ENCODE measurements around the gene TRAP1. TPM values are rescaled to one million over a fixed set of nuclear protein-coding genes. Genes with fewer than 3 reads are reported as not detected.

TRAP1 gene
- total RNA-seq, 1 experiment from 2014 or later, result 173 TPM

DNA sequence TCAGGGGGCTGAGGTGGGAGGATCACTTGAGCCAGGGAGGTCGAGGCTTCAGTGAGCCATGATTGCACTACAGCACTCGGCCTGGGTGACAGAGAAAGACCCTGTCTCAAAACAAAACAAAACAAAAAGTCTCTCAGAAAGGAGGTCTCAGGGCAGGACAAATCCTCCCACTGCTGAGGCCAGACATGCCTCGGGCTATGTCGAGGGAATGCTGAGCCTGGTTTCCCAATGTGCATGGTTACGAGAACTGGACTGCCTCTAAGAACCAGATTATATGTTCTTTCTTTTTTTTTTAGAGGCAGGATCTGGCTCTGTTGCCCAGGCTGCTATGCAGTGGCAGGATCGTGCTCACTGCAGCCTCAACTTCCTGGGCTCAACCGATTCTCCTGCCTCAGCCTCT is 27.6 kb downstream of the TRAP1 start:
- TF ChIP-seq, protein P1, sequence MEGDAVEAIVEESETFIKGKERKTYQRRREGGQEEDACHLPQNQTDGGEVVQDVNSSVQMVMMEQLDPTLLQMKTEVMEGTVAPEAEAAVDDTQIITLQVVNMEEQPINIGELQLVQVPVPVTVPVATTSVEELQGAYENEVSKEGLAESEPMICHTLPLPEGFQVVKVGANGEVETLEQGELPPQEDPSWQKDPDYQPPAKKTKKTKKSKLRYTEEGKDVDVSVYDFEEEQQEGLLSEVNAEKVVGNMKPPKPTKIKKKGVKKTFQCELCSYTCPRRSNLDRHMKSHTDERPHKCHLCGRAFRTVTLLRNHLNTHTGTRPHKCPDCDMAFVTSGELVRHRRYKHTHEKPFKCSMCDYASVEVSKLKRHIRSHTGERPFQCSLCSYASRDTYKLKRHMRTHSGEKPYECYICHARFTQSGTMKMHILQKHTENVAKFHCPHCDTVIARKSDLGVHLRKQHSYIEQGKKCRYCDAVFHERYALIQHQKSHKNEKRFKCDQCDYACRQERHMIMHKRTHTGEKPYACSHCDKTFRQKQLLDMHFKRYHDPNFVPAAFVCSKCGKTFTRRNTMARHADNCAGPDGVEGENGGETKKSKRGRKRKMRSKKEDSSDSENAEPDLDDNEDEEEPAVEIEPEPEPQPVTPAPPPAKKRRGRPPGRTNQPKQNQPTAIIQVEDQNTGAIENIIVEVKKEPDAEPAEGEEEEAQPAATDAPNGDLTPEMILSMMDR (IDR thresholded peaks at IDR 0.05; ENCODE audit: insufficient read depth in 1 of 2, low read depth in 1 of 2, low read length in 1 of 2, severe bottlenecking in 1 of 2, unreplicated experiment in 1 of 2), result no peak
- H3K27me3 Mint-ChIP-seq (ENCODE audit: insufficient read depth, unreplicated experiment), result no peaks in the 10 kb centered on the region

DNA sequence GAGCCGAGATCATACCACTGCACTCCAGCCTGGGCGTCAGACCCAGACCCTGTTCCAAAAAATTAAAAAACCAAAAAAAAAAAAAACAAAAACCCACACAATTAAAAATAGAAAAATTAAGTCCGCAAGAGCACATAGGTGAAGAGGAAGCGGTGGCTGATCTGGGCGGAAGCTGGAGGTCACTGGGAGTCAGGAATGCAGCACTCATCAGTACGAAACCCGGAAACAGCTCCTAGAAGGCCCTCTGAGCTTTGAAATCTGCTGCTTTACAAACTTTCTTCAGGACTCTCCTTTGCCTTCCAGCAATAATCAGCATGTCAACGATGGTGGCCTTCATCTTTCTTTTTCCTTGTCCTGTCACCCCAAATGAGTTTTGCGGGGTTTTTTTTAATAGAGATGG is 29.5 kb downstream of the TRAP1 start:
- no peaks in the 10 kb centered on the region for H3K4me1 Mint-ChIP-seq (ENCODE audit: low read depth, unreplicated experiment)
- POLR2A ChIA-PET, result no interaction called here
- Histone ChIP-seq H3K4me1 (no peaks in the 10 kb centered on the region), H3K27me3 (replicated peaks; ENCODE audit: control insufficient read depth, insufficient read depth, low read length) (no peaks in the 10 kb centered on the region), H3K36me3 (ENCODE audit: control insufficient read depth, insufficient read depth, low read length) (no peaks in the 10 kb centered on the region; the same call in 1 of the 2 replicates), H3K4me3 (ENCODE audit: low read depth, low read length) (no peak overlapping the region), H3K9me3 (no peaks in the 10 kb centered on the region)
- no TSS peak for BruUV-seq (replicated peaks)
- intact Hi-C loops (cut with micrococcal nuclease; ENCODE audit: unreplicated experiment), result no loop called here
- H3K27ac Mint-ChIP-seq (ENCODE audit: unreplicated experiment), result no peak overlapping the region
- no peaks in the 10 kb centered on the region for H3K27me3 Mint-ChIP-seq (ENCODE audit: insufficient read depth, unreplicated experiment)
- H3K4me3 Mint-ChIP-seq (ENCODE audit: unreplicated experiment), result no peak overlapping the region
- DNase-seq, result no peak
- CTCF ChIA-PET, result no interaction called here
- H3K36me3 Mint-ChIP-seq (ENCODE audit: insufficient read depth, unreplicated experiment), result peaks cover 67% of the 10 kb centered on the region
- H3K9me3 Mint-ChIP-seq (ENCODE audit: unreplicated experiment), result no peaks in the 10 kb centered on the region
- TF ChIP-seq, protein P1 (IDR thresholded peaks at IDR 0.05; ENCODE audit: insufficient read depth in 1 of 2, low read depth in 1 of 2, low read length in 1 of 2, severe bottlenecking in 1 of 2, unreplicated experiment in 1 of 2), result no peak

More for the DNA sequence above, 27.6 kb downstream of the TRAP1 start:
- Histone ChIP-seq H3K27me3 (replicated peaks; ENCODE audit: control insufficient read depth, insufficient read depth, low read length) (no peaks in the 10 kb centered on the region), H3K4me1 (no peaks in the 10 kb centered on the region), H3K4me3 (ENCODE audit: low read depth, low read length) (no peak overlapping the region), H3K36me3 (ENCODE audit: control insufficient read depth, insufficient read depth, low read length) (no peaks in the 10 kb centered on the region; the same call in 1 of the 2 replicates), H3K9me3 (no peaks in the 10 kb centered on the region)
- intact Hi-C loops (cut with micrococcal nuclease; ENCODE audit: unreplicated experiment), result loop anchor here (10.0 kb wide), 1 partner anchor 185 kb away; no protein-coding TSS in a partner anchor
- BruUV-seq (replicated peaks), result no TSS peak
- H3K9me3 Mint-ChIP-seq (ENCODE audit: unreplicated experiment), result no peaks in the 10 kb centered on the region
- H3K27ac Mint-ChIP-seq (ENCODE audit: unreplicated experiment), result no peak overlapping the region
- no peak overlapping the region for H3K4me3 Mint-ChIP-seq (ENCODE audit: unreplicated experiment)
- H3K36me3 Mint-ChIP-seq (ENCODE audit: insufficient read depth, unreplicated experiment), result peaks cover 60% of the 10 kb centered on the region
- POLR2A ChIA-PET, result no interaction called here
- H3K4me1 Mint-ChIP-seq (ENCODE audit: low read depth, unreplicated experiment), result no peaks in the 10 kb centered on the region
- DNase-seq, result no peak
- CTCF ChIA-PET, result interaction anchor here (0.5 kb wide), 1 partner anchor 771 kb away, joined by 5 read pairs; no protein-coding TSS in a partner anchor

DNA sequence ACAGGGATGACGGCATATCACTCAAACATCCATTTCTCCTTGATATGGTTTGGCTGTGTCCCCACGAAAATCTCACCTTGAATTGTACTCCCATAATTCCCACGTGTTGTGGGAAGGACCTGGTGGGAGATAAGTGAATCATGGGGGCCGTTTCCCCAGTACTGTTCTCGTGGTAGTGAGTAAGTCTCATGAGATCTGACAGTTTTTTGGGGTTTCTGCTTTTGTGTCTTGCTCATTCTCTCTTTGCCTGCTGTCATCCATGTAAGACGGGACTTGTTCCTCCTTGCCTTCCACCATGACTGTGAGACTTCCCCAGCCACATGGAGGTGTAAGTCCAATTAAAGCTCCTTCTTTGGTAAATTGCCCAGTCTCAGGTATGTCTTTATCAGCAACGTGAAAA is 30.3 kb downstream of the TRAP1 start:
- intact Hi-C loops (cut with micrococcal nuclease; ENCODE audit: unreplicated experiment), result no loop called here
- Mint-ChIP-seq H3K4me3 (ENCODE audit: unreplicated experiment) (no peak overlapping the region), H3K27ac (ENCODE audit: unreplicated experiment) (no peak overlapping the region), H3K9me3 (ENCODE audit: unreplicated experiment) (no peaks in the 10 kb centered on the region), H3K4me1 (ENCODE audit: low read depth, unreplicated experiment) (no peaks in the 10 kb centered on the region), H3K27me3 (ENCODE audit: insufficient read depth, unreplicated experiment) (no peaks in the 10 kb centered on the region), H3K36me3 (ENCODE audit: insufficient read depth, unreplicated experiment) (peaks cover 74% of the 10 kb centered on the region)
- Histone ChIP-seq H3K9me3 (no peaks in the 10 kb centered on the region), H3K36me3 (ENCODE audit: control insufficient read depth, insufficient read depth, low read length) (no peaks in the 10 kb centered on the region; the same call in 1 of the 2 replicates), H3K4me3 (ENCODE audit: low read depth, low read length) (no peak overlapping the region), H3K27me3 (replicated peaks; ENCODE audit: control insufficient read depth, insufficient read depth, low read length) (no peaks in the 10 kb centered on the region), H3K4me1 (no peaks in the 10 kb centered on the region)
- no peak for DNase-seq
- CTCF ChIA-PET, result no interaction called here
- no TSS peak for BruUV-seq (replicated peaks)
- TF ChIP-seq, protein P1 (IDR thresholded peaks at IDR 0.05; ENCODE audit: insufficient read depth in 1 of 2, low read depth in 1 of 2, low read length in 1 of 2, severe bottlenecking in 1 of 2, unreplicated experiment in 1 of 2), result no peak
- POLR2A ChIA-PET, result no interaction called here
